ENCODE results near the gene SNX33.

- TF ChIP-seq, protein P1, sequence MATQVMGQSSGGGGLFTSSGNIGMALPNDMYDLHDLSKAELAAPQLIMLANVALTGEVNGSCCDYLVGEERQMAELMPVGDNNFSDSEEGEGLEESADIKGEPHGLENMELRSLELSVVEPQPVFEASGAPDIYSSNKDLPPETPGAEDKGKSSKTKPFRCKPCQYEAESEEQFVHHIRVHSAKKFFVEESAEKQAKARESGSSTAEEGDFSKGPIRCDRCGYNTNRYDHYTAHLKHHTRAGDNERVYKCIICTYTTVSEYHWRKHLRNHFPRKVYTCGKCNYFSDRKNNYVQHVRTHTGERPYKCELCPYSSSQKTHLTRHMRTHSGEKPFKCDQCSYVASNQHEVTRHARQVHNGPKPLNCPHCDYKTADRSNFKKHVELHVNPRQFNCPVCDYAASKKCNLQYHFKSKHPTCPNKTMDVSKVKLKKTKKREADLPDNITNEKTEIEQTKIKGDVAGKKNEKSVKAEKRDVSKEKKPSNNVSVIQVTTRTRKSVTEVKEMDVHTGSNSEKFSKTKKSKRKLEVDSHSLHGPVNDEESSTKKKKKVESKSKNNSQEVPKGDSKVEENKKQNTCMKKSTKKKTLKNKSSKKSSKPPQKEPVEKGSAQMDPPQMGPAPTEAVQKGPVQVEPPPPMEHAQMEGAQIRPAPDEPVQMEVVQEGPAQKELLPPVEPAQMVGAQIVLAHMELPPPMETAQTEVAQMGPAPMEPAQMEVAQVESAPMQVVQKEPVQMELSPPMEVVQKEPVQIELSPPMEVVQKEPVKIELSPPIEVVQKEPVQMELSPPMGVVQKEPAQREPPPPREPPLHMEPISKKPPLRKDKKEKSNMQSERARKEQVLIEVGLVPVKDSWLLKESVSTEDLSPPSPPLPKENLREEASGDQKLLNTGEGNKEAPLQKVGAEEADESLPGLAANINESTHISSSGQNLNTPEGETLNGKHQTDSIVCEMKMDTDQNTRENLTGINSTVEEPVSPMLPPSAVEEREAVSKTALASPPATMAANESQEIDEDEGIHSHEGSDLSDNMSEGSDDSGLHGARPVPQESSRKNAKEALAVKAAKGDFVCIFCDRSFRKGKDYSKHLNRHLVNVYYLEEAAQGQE (IDR thresholded peaks at IDR 0.05; ENCODE audit: low read depth): no peak
- TF ChIP-seq RAD21 (IDR thresholded peaks at IDR 0.05; ENCODE audit: low read depth) (no peak), EZH2 (IDR thresholded peaks at IDR 0.05) (no peak), ZNF274 (IDR thresholded peaks at IDR 0.05; ENCODE audit: low read depth, low read length) (no peak), SIN3A (IDR thresholded peaks at IDR 0.05; ENCODE audit: low read depth) (no peak), POLR2A (IDR thresholded peaks at IDR 0.05; ENCODE audit: borderline replicate concordance, extremely low read depth, insufficient read depth, insufficient read length) (no peak), CEBPB (IDR thresholded peaks at IDR 0.05; ENCODE audit: low read depth) (no peak), EGR1 (IDR thresholded peaks at IDR 0.05; ENCODE audit: low read depth) (no peak), SRF (IDR thresholded peaks at IDR 0.05; ENCODE audit: low read depth) (no peak), JUND (IDR thresholded peaks at IDR 0.05) (no peak)
- TF ChIP-seq, protein P2, sequence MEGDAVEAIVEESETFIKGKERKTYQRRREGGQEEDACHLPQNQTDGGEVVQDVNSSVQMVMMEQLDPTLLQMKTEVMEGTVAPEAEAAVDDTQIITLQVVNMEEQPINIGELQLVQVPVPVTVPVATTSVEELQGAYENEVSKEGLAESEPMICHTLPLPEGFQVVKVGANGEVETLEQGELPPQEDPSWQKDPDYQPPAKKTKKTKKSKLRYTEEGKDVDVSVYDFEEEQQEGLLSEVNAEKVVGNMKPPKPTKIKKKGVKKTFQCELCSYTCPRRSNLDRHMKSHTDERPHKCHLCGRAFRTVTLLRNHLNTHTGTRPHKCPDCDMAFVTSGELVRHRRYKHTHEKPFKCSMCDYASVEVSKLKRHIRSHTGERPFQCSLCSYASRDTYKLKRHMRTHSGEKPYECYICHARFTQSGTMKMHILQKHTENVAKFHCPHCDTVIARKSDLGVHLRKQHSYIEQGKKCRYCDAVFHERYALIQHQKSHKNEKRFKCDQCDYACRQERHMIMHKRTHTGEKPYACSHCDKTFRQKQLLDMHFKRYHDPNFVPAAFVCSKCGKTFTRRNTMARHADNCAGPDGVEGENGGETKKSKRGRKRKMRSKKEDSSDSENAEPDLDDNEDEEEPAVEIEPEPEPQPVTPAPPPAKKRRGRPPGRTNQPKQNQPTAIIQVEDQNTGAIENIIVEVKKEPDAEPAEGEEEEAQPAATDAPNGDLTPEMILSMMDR (IDR thresholded peaks at IDR 0.05 in 2 of 3, conservative IDR thresholded peaks at IDR 0.05 in 1 of 3; ENCODE audit: borderline replicate concordance in 1 of 3, insufficient read depth in 1 of 3, low read depth in 2 of 3, low read length in 2 of 3): no peak
Measured at GRCh38 chr15:75706682-75706954, 58.9 kb downstream of the SNX33 start.
